Neural cell (in vitro differentiated cells): ENCODE measurements around the gene KCNJ12. TPM values are rescaled to one million over a fixed set of nuclear protein-coding genes. Genes with fewer than 3 reads are reported as not detected.
"Not testable (repeated sequence)": the region's sequence is repeated elsewhere in the genome, so short reads cannot be mapped to it uniquely, and the experiment has no call there.

Experiments
- H2AFZ ChIP-seq: fragments of 200-600, 300-800 bp; sonication (generic), shearing (Covaris generic); 2 replicates; pipeline ENCODE4 v1.6.0; 2014; ENCODE audit warnings: low read depth, mild to moderate bottlenecking, antibody characterized with exemption, low read length, moderate library complexity
- H3F3A ChIP-seq: fragments of 200-600 bp; shearing (Covaris generic); 2 replicates; pipeline ENCODE4 v1.6.1; 2016; ENCODE audit warnings: mild to moderate bottlenecking, moderate library complexity, mixed read lengths, antibody characterized with exemption, low read length; ENCODE audit not compliant: insufficient read depth, poor library complexity, severe bottlenecking
- H3K27ac ChIP-seq: fragments of 200-600, 300-800 bp; sonication (generic), shearing (Covaris generic); 2 replicates; pipeline ENCODE4 v1.5.1; 2014; ENCODE audit warnings: mild to moderate bottlenecking, low read length, moderate library complexity
- H3K27me3 ChIP-seq: fragments of 300-800, 200-600 bp; sonication (generic), shearing (Covaris generic); 2 replicates; pipeline ENCODE4 v1.6.0; 2014; ENCODE audit warnings: mild to moderate bottlenecking, low read depth, low read length, moderate library complexity; ENCODE audit not compliant: insufficient read depth
- H3K36me3 ChIP-seq: fragments of 300-800, 200-600 bp; sonication (generic), shearing (Covaris generic); 2 replicates; pipeline ENCODE4 v1.5.1; 2014; ENCODE audit warnings: mild to moderate bottlenecking, antibody characterized with exemption, low read length, moderate library complexity; ENCODE audit not compliant: insufficient read depth
- H3K4me2 ChIP-seq: fragments of 300-800, 200-600 bp; sonication (generic), shearing (Covaris generic); 2 replicates; pipeline ENCODE4 v1.6.0; 2014; ENCODE audit warnings: mild to moderate bottlenecking, low read length
- H3K4me3 ChIP-seq: fragments of 300-800, 200-600 bp; sonication (generic), shearing (Covaris generic); 2 replicates; pipeline ENCODE4 v1.5.1; 2014; ENCODE audit warnings: mild to moderate bottlenecking, low read length, moderate library complexity
- H3K79me2 ChIP-seq: fragments of 200-600 bp; shearing (Covaris generic); replicated peaks from 2 replicates; pipeline ENCODE4 v1.6.0; 2014; ENCODE audit warnings: mild to moderate bottlenecking, low read length, moderate library complexity; ENCODE audit not compliant: insufficient read depth
- H3K9ac ChIP-seq: fragments of 300-800, 200-600 bp; sonication (generic), shearing (Covaris generic); 2 replicates; pipeline ENCODE4 v1.6.1; 2016; ENCODE audit warnings: mild to moderate bottlenecking, low read length, mixed read lengths
- H3K9me2 ChIP-seq: fragments of 200-600 bp; shearing (Covaris generic); 2 replicates; pipeline ENCODE4 v1.6.1; 2016; ENCODE audit warnings: mild to moderate bottlenecking, low read length, mixed read lengths; ENCODE audit not compliant: insufficient read depth
- H3K9me3 ChIP-seq: fragments of 200-600, 300-800 bp; sonication (generic), shearing (Covaris generic); 2 replicates; pipeline ENCODE4 v1.6.1; 2016; ENCODE audit warnings: mild to moderate bottlenecking, mixed run types, low read length, moderate library complexity, mixed read lengths
- H4K20me1 ChIP-seq: fragments of 200-600 bp; shearing (Covaris generic); 2 replicates; pipeline ENCODE4 v1.6.1; 2016; ENCODE audit warnings: mild to moderate bottlenecking, mixed run types; ENCODE audit not compliant: insufficient read depth
- CTCF ChIP-seq: fragments of 450-650 bp; IDR thresholded peaks from 2 replicates; pipeline ENCODE4 v1.5.1; 2014; ENCODE audit warnings: antibody characterized with exemption, mild to moderate bottlenecking, moderate library complexity; ENCODE audit not compliant: poor library complexity, severe bottlenecking
- EP300 ChIP-seq: fragments of 450-650 bp; conservative IDR thresholded peaks from 2 replicates; pipeline ENCODE4 v1.6.1; 2014; ENCODE audit warnings: antibody characterized with exemption, mild to moderate bottlenecking, moderate library complexity; ENCODE audit not compliant: poor library complexity, severe bottlenecking
- EZH2 ChIP-seq: fragments of 200-600, 300-800 bp; shearing (Covaris generic), sonication (generic); IDR thresholded peaks from 2 replicates; pipeline ENCODE4 v1.6.1; 2014; ENCODE audit warnings: antibody characterized with exemption, low read length, borderline replicate concordance, mild to moderate bottlenecking; ENCODE audit not compliant: insufficient read depth, poor library complexity, severe bottlenecking
- MXI1 ChIP-seq: fragments of 450-650 bp; conservative IDR thresholded peaks from 2 replicates; pipeline ENCODE4 v1.6.1; 2014; ENCODE audit warnings: antibody characterized with exemption, mild to moderate bottlenecking; ENCODE audit not compliant: poor library complexity, severe bottlenecking
- POLR2AphosphoS5 ChIP-seq: IDR thresholded peaks from 2 replicates; pipeline ENCODE4 v1.6.1; 2012
- RAD21 ChIP-seq: fragments of 450-650 bp; conservative IDR thresholded peaks from 2 replicates; pipeline ENCODE4 v1.6.1; 2014; ENCODE audit warnings: antibody characterized with exemption, mild to moderate bottlenecking, moderate library complexity
- REST ChIP-seq: IDR thresholded peaks from 2 replicates; pipeline ENCODE4 v1.6.1; 2012; ENCODE audit warnings: borderline replicate concordance
- SMC3 ChIP-seq: fragments of 450-650 bp; conservative IDR thresholded peaks from 2 replicates; pipeline ENCODE4 v1.6.1; 2014; ENCODE audit warnings: antibody characterized with exemption, mild to moderate bottlenecking, moderate library complexity; ENCODE audit not compliant: poor library complexity
- TAF1 ChIP-seq: IDR thresholded peaks from 2 replicates; pipeline ENCODE4 v1.6.1; 2012; ENCODE audit warnings: low read depth
- polyA plus RNA-seq: library from polyadenylated mRNA; depleted of rRNA; stranded (reverse); fragments of >200 nt; gene quantifications from 2 replicates; pipeline ENCODE4 v1.2.3, GENCODE V29; 2014

KCNJ12 gene
- polyA plus RNA-seq, 1 donor from 2014 or later: 1.3 TPM

- Histone ChIP-seq H3K36me3 (no peaks in the 10 kb centered on the region), H3K4me2 (no peak overlapping the region), H3K79me2 (no peaks in the 10 kb centered on the region), H4K20me1 (no peaks in the 10 kb centered on the region), H3K27me3 (no peaks in the 10 kb centered on the region), H3K4me3 (no peak overlapping the region), H3F3A (no peaks in the 10 kb centered on the region), H3K9me2 (no peaks in the 10 kb centered on the region), H2AFZ (no peak overlapping the region), H3K27ac (no peak overlapping the region), H3K9me3 (no peaks in the 10 kb centered on the region), H3K9ac (no peak overlapping the region)
- no peak for TF ChIP-seq EZH2
- no peak for TF ChIP-seq TAF1
- TF ChIP-seq RAD21: no peak
- no peak for TF ChIP-seq MXI1
- TF ChIP-seq POLR2AphosphoS5: no peak
- TF ChIP-seq EP300: no peak
- TF ChIP-seq CTCF: no peak
- no peak for TF ChIP-seq SMC3
- TF ChIP-seq REST: no peak
Observed at GRCh38 chr17:21339011-21339410, 37.1 kb upstream of the KCNJ12 start.

GRCh38 chr17:21339571-21339970 lies 36.6 kb upstream of the KCNJ12 start:
- H3K4me3 ChIP-seq, H3K27me3 ChIP-seq, H3K27ac ChIP-seq, H3K79me2 ChIP-seq, H3K36me3 ChIP-seq, H4K20me1 ChIP-seq, H3K9ac ChIP-seq, H3K9me3 ChIP-seq, H3K4me2 ChIP-seq, H3K9me2 ChIP-seq, H2AFZ ChIP-seq, H3F3A ChIP-seq: not testable (repeated sequence)

- H3K79me2 ChIP-seq, H3K36me3 ChIP-seq, H3K27me3 ChIP-seq, H2AFZ ChIP-seq, H4K20me1 ChIP-seq, H3K9me3 ChIP-seq, H3K4me3 ChIP-seq, H3K4me2 ChIP-seq, H3F3A ChIP-seq, H3K27ac ChIP-seq, H3K9ac ChIP-seq, H3K9me2 ChIP-seq: not testable (repeated sequence)
Observed at GRCh38 chr17:21340407-21340806, 35.8 kb upstream of the KCNJ12 start.

GRCh38 chr17:21341279-21341678 lies 34.9 kb upstream of the KCNJ12 start:
- not testable (repeated sequence) for H3K9me3 ChIP-seq, H4K20me1 ChIP-seq, H3K4me2 ChIP-seq, H3K27ac ChIP-seq, H2AFZ ChIP-seq, H3K9ac ChIP-seq, H3K4me3 ChIP-seq, H3K79me2 ChIP-seq, H3F3A ChIP-seq, H3K9me2 ChIP-seq, H3K36me3 ChIP-seq, H3K27me3 ChIP-seq

- not testable (repeated sequence) for H3K9ac ChIP-seq, H2AFZ ChIP-seq, H3K9me3 ChIP-seq, H3K4me3 ChIP-seq, H3K4me2 ChIP-seq, H3K27me3 ChIP-seq, H3F3A ChIP-seq, H3K79me2 ChIP-seq, H4K20me1 ChIP-seq, H3K36me3 ChIP-seq, H3K9me2 ChIP-seq, H3K27ac ChIP-seq
Observed at GRCh38 chr17:21341925-21342540, 34.1 kb upstream of the KCNJ12 start.
